Measurements from ENCODE around the gene TBC1D22A.

DNA sequence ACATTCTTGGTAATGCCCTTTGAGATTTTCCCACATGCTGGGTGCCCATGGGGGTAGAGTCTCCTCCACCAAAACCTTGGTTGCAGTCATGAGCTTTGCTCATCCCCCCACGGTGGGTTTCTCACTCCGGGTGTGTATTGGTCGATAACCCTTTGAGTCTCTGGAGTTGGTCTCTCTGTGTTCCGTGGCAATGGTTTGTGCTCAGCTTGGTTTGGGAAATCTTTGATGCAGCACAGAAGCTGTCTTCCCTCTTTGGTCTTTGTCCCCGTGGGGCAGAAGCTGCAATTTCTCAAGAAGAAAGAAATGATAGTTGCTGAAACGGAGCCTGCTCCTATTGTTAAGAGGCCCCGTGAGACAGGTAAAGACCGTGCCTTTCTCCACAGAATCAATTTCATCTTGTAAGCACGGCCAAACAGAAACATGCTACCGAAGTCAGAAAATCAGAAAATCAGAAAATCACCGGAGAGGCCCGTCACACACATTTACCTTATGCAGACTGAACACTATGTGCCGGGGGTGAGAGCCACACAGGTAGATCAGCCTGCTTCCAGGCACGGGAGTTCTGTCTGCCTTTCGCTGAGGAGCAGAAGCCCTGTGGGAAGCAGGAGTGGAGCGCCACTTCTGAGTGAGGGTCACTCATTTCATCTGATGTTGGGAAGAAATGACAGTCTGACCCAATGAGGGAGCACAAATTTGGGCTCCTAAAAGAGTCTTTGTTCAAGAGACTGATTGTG, 186.1 kb downstream of the TBC1D22A start:
- TF ChIP-seq, protein P1, sequence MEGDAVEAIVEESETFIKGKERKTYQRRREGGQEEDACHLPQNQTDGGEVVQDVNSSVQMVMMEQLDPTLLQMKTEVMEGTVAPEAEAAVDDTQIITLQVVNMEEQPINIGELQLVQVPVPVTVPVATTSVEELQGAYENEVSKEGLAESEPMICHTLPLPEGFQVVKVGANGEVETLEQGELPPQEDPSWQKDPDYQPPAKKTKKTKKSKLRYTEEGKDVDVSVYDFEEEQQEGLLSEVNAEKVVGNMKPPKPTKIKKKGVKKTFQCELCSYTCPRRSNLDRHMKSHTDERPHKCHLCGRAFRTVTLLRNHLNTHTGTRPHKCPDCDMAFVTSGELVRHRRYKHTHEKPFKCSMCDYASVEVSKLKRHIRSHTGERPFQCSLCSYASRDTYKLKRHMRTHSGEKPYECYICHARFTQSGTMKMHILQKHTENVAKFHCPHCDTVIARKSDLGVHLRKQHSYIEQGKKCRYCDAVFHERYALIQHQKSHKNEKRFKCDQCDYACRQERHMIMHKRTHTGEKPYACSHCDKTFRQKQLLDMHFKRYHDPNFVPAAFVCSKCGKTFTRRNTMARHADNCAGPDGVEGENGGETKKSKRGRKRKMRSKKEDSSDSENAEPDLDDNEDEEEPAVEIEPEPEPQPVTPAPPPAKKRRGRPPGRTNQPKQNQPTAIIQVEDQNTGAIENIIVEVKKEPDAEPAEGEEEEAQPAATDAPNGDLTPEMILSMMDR (IDR thresholded peaks at IDR 0.05; ENCODE audit: poor library complexity), result no peak
- no peak for TF ChIP-seq EZH2 (IDR thresholded peaks at IDR 0.05; ENCODE audit: borderline replicate concordance)
